H1 (cell line): ENCODE results near the gene ZNF608. TPM values are rescaled to one million over a fixed set of nuclear protein-coding genes. Genes with fewer than 3 reads are reported as not detected.

ENCODE experiments used
- HDAC2 ChIP-seq, 2 experiments: fragments of 300-600 bp in 1 of 2; sonication (generic) in 1 of 2; IDR thresholded peaks; 2 replicates each; pipeline ENCODE4 v1.6.1; 2011 to 2012; ENCODE audit warnings: low read depth in 2 of 2, low read length in 2 of 2, mild to moderate bottlenecking in 2 of 2, moderate library complexity in 2 of 2, borderline replicate concordance in 1 of 2, inconsistent platforms in 1 of 2
- polyA plus RNA-seq, 7 experiments: library from polyadenylated mRNA; depleted of rRNA in 3 of 7; stranded (reverse) in 5 of 7; unstranded in 2 of 7; fragments of >200 nt in 5 of 7; fragments of 200-250 nt in 2 of 7; gene quantifications; 1 replicate in 5 of 7; 2 replicates in 1 of 7; 4 replicates in 1 of 7; pipeline versions ENCODE4 v1.2.1 to v1.2.3, GENCODE V29; 2011 to 2013; ENCODE audit warnings: missing spikeins in 2 of 7, mixed read lengths in 2 of 7
- total RNA-seq: library from RNA; stranded (reverse); fragmentation: NEBNext Ultra II Directional; extraction: Animal tissue kit (Norgen Biotek cat#: 25700); gene quantifications from 2 replicates; pipeline ENCODE4 v1.2.1, GENCODE V29; 2021

The ZNF608 gene
- total and polyA plus RNA-seq, 2 of the 8 experiments (the other 6 are each of a cell fraction or from before 2014, with no cell fraction given): 17.2 to 40.8 TPM

GRCh38 chr5:124790301-124790894, 44.0 kb upstream of the ZNF608 start (continued):
- TF ChIP-seq HDAC2 (IDR thresholded peaks at IDR 0.05; ENCODE audit: borderline replicate concordance in 1 of 2, low read depth in 2 of 2, low read length in 2 of 2): no peak
- TF ChIP-seq, all 59 proteins: peak for 0
